NCI-H187 (cell line): Measurements from ENCODE around the gene YDJC.

Experiments used
- DNase-seq, 2 experiments: peaks; one replicate each; lab custom pipeline; 2025; lab: John Stamatoyannopoulos, UW

Gene YDJC

GRCh38 chr22:21579474-21579851 is 50.4 kb downstream of the YDJC start:
- DNase-seq: no peak
